ENCODE data around the gene PICALM.

DNA sequence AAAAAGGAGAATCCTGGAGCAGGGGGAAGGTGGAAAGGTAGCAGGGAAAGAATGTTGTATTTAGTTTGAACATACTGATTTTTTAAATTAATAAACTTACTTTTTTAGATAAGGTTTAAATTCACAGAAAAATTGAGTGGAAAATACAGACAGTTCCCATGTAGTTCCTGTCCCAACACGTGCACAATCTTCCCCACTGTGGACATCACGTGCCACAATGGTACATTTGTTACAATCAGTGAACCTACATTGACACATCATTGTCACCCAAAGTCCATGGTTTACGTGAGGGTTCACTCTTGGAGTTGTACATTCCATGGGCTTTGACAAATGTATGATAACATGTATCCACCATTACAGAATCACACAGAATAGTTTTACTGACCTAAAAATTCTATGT, 10.5 kb upstream of the PICALM start:
- TF ChIP-seq CTCF (IDR thresholded peaks at IDR 0.05), result no peak
- TF ChIP-seq POLR2A (IDR thresholded peaks at IDR 0.05), result no peak
- TF ChIP-seq EP300 (IDR thresholded peaks at IDR 0.05; ENCODE audit: low read depth), result no peak
- TF ChIP-seq POLR2AphosphoS5 (IDR thresholded peaks at IDR 0.05), result no peak
